GM06990 (cell line): ENCODE measurements around the gene FAAP100.

Experiments
- DNase-seq: peaks from one replicate; pipeline ENCODE4 v3.0.0-alpha.2; 2011; ENCODE audit not compliant: insufficient read length; ENCODE audit errors: extremely low read depth
- H3K27me3 ChIP-seq: replicated peaks from 2 replicates; pipeline ENCODE4 v1.6.0; 2011; ENCODE audit warnings: low read length; ENCODE audit not compliant: control insufficient read depth, insufficient read depth
- H3K36me3 ChIP-seq: 2 replicates; pipeline ENCODE4 v1.5.1; 2011; ENCODE audit warnings: low read length; ENCODE audit not compliant: control insufficient read depth, insufficient read depth
- H3K4me3 ChIP-seq: replicated peaks from 2 replicates; pipeline ENCODE4 v1.5.1; 2011; ENCODE audit warnings: low read depth, mild to moderate bottlenecking, control low read depth, low read length
- TF ChIP-seq, protein P1 (sequence below): IDR thresholded peaks from 2 replicates; pipeline ENCODE4 v1.5.1; 2011; ENCODE audit warnings: low read length, control low read depth, mild to moderate bottlenecking, inconsistent platforms; ENCODE audit not compliant: insufficient read depth, poor library complexity, severe bottlenecking

FAAP100 gene

DNA sequence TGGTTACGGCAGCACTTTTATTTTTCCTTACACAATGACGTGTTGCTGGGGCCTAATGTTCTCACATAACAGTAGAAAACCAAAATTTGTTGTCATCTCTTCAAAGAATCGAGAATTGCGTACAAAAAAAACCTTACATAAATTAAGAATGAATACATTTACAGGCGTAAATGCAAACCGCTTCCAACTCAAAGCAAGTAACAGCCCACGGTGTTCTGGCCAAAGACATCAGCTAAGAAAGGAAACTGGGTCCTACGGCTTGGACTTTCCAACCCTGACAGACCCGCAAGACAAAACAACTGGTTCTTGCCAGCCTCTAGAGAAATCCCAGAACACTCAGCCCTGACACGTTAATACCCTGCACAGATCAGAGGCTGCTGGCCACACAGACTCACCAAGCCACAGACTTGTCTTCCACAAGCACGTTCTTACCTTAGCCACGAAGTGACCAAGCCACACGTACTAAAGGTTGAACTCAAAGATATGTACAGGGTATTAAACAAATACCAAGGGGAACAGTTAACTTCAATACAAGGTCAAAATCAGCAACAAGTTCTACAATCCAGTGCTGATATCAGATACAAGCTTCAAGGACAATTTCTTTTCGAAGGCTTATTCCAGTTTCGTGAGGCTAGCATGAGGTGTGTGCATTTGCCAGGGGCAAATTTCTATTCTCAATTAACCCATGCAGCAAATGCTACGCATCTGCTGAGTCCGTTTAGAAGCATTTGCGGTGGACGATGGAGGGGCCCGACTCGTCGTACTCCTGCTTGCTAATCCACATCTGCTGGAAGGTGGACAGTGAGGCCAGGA lies 42.0 kb downstream of the FAAP100 start:
- DNase-seq: no peak
- H3K27me3 ChIP-seq: no peaks in the 10 kb centered on the region
- H3K36me3 ChIP-seq: peaks cover 28% of the 10 kb centered on the region
- H3K4me3 ChIP-seq: peak overlapping the region; percentile 83
- TF ChIP-seq, protein P1, sequence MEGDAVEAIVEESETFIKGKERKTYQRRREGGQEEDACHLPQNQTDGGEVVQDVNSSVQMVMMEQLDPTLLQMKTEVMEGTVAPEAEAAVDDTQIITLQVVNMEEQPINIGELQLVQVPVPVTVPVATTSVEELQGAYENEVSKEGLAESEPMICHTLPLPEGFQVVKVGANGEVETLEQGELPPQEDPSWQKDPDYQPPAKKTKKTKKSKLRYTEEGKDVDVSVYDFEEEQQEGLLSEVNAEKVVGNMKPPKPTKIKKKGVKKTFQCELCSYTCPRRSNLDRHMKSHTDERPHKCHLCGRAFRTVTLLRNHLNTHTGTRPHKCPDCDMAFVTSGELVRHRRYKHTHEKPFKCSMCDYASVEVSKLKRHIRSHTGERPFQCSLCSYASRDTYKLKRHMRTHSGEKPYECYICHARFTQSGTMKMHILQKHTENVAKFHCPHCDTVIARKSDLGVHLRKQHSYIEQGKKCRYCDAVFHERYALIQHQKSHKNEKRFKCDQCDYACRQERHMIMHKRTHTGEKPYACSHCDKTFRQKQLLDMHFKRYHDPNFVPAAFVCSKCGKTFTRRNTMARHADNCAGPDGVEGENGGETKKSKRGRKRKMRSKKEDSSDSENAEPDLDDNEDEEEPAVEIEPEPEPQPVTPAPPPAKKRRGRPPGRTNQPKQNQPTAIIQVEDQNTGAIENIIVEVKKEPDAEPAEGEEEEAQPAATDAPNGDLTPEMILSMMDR: no peak

DNA sequence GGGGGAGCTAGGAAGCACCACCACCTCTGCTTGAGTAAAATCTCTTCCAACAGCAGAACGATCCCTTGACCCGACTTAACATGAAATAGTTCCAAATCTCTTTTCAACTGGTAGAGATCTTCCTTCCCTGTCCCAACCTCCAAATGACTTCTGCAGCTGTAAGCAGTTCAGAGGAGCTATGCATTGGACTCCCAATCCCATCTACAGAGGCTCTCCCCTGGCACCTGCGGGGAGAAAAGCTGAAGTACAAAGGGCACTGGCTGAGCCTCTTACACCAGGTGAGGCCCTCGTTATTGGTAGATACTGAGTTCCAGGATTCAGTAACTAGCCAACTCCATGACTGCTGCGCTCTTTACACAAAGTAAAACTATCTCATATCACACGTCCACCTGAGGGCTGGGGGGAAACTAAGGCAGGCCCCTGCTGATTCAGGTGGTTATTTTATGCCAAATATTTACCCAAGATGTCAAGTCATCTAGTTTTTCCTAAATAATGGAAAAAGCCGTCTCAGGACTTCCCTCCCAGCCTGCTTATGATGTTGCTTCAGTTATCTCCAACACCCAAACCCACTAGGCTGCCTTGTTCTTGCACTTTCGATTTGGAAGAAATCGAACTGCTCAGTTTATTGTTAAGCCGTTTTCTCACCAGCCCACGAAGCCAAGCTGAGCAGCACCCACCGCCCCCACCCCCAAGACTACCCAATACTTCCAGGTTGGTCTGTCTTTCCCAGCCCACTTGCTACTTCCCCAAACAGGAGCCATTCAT lies 42.8 kb downstream of the FAAP100 start:
- Histone ChIP-seq H3K27me3 (no peaks in the 10 kb centered on the region), H3K36me3 (peaks cover 28% of the 10 kb centered on the region), H3K4me3 (peak overlapping the region; percentile 83)
- no peak for DNase-seq
- TF ChIP-seq, protein P1: no peak

DNA sequence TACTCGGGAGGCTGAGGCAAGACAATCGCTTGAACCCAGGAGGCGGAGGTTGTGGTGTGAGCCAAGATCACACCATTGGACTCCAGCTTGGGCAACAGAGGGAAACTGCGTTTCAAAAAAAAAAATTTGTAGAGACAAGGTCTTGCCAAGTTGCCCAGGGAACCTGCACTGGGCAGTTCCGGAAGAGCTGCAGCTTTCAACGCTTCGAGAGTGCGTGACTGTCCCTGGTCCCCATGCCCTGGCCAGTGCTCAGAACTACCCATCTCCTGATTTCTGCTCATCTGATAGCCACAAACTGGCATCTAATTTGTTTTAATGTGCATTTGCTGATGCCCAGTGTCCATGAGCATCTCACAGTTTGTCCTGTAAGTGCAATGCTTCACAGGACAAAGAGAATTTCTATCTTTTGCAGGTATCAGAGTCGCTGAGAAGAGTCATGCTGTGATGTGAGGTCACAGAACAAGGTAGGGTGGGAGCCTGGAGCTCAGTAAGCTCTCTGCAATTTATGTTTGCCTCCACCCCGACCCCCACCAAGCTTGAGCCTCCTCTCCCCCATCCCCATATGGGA lies 43.4 kb downstream of the FAAP100 start:
- H3K27me3 ChIP-seq: no peaks in the 10 kb centered on the region
- DNase-seq: no peak
- peak overlapping the region; percentile 83; the same call in 1 of the 2 replicates for H3K4me3 ChIP-seq
- TF ChIP-seq, protein P1: no peak
- peaks cover 28% of the 10 kb centered on the region for H3K36me3 ChIP-seq

DNA sequence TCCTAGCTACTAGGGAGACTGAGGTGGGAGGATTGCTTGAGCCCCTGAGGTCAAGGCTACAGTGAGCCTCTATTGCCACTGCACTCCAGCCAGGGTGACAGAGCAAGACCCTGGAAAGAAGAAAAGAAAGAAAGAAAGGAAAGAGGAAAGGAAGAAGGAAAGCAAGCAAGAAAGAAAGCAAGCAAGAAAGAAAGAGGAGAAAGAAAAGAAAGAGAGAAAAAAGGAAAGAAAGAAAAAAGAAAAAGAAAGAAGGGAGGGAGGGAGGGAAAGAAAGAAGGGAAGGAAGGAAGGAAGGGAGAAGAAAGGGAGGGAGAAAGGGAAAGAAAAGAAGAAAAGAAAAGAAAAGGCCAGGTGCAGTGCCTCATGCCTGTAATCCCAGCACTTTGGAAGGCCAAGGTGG lies 48.5 kb downstream of the FAAP100 start:
- TF ChIP-seq, protein P1: no peak
- H3K36me3 ChIP-seq: no peaks in the 10 kb centered on the region

DNA sequence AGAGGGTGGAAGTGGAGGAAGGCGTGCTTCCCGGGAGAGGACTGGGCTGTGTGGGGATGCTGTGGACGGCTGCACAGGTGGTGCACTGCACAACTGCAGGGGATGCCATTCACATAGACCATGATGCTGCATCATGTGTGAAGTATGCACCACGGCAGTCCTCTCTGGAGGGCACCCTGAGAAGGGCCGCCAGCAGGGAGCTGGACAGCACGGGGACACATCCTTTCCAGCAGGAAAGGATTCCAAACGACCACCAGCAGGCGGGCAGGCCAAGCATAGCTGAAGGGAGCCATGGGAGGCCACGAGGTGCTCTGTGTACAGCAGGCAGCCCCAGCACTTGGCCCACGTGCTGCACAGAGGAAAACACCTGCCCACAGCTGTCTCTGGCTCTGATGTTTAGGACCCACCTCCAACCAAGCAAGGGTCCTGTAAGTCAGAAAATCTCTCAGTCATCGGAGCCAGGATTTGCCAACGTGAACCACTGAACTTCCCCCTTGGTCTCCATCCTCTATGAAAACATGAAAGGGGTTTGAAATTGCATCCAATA lies 49.6 kb downstream of the FAAP100 start:
- TF ChIP-seq, protein P1: no peak
- H3K36me3 ChIP-seq: no peaks in the 10 kb centered on the region
- peaks cover 2% of the 10 kb centered on the region; the same call in 1 of the 2 replicates for H3K27me3 ChIP-seq
- DNase-seq: no peak
- no peak overlapping the region for H3K4me3 ChIP-seq

More for the DNA sequence above, 48.5 kb downstream of the FAAP100 start:
- peaks cover 2% of the 10 kb centered on the region; the same call in 1 of the 2 replicates for H3K27me3 ChIP-seq
- H3K4me3 ChIP-seq: no peak overlapping the region
- no peak for DNase-seq
